NCI-H2081 treated with DMSO at 0.1 percent for 48 hours (cell line): ENCODE results near the gene ZNF669.
"Not testable (repeated sequence)": the region's sequence is repeated elsewhere in the genome, so short reads cannot be mapped to it uniquely, and the experiment has no call there.

Experiments
- DNase-seq: peaks from one replicate; lab custom pipeline; 2025; lab: John Stamatoyannopoulos, UW

Gene ZNF669

GRCh38 chr1:247103859-247104591 lies at the start of gene ZNF669:
Gene ZNF669 (minus strand): TSS chr1:247104356. CDS start chr1:247104199, 157 bp downstream.
- DNase-seq: peak; percentile 96

- DNase-seq: no peak
Observed at GRCh38 chr1:247147781-247148180, 43.6 kb upstream of the ZNF669 start.

- not testable (repeated sequence) for DNase-seq
Observed at GRCh38 chr1:247147120-247147519, 43.0 kb upstream of the ZNF669 start.

- no peak for DNase-seq
Observed at GRCh38 chr1:247146671-247147070, 42.5 kb upstream of the ZNF669 start.

- no peak for DNase-seq
Observed at GRCh38 chr1:247145279-247145678, 41.1 kb upstream of the ZNF669 start.

GRCh38 chr1:247139557-247139956 lies 35.4 kb upstream of the ZNF669 start:
- DNase-seq: not testable (repeated sequence)

GRCh38 chr1:247131236-247131635 lies 27.1 kb upstream of the ZNF669 start:
- no peak for DNase-seq

- DNase-seq: not testable (repeated sequence)
Observed at GRCh38 chr1:247127519-247128282, 23.5 kb upstream of the ZNF669 start.

GRCh38 chr1:247126601-247127000 lies 22.4 kb upstream of the ZNF669 start:
- not testable (repeated sequence) for DNase-seq

GRCh38 chr1:247126166-247126565 lies 22.0 kb upstream of the ZNF669 start:
- DNase-seq: not testable (repeated sequence)

- no peak for DNase-seq
Observed at GRCh38 chr1:247121382-247121781, 17.2 kb upstream of the ZNF669 start.

- DNase-seq: not testable (repeated sequence)
Observed at GRCh38 chr1:247120408-247120668, 16.2 kb upstream of the ZNF669 start.

- no peak for DNase-seq
Observed at GRCh38 chr1:247119600-247120407, 15.6 kb upstream of the ZNF669 start.

GRCh38 chr1:247118946-247119446 lies 14.8 kb upstream of the ZNF669 start:
- no peak for DNase-seq

GRCh38 chr1:247115545-247115944 lies 11.4 kb upstream of the ZNF669 start:
- DNase-seq: no peak

- DNase-seq: no peak
Observed at GRCh38 chr1:247115141-247115510, 11.0 kb upstream of the ZNF669 start.

GRCh38 chr1:247114351-247115140 lies 10.4 kb upstream of the ZNF669 start:
- no peak for DNase-seq

- no peak for DNase-seq
Observed at GRCh38 chr1:247113733-247114271, 9.6 kb upstream of the ZNF669 start.

GRCh38 chr1:247113094-247113497 lies 8.9 kb upstream of the ZNF669 start:
- no peak for DNase-seq

GRCh38 chr1:247112479-247112781 lies 8.3 kb upstream of the ZNF669 start:
- DNase-seq: no peak

GRCh38 chr1:247111700-247112478 lies 7.7 kb upstream of the ZNF669 start:
- DNase-seq: no peak
